Measurements from ENCODE around the gene NAA80. TPM values are rescaled to one million over a fixed set of nuclear protein-coding genes. Genes with fewer than 3 reads are reported as not detected.

Gene NAA80
- total RNA-seq, 1 experiment from 2014 or later = 5.3 TPM

GRCh38 chr3:50271314-50271936 lies 27.8 kb downstream of the NAA80 start:
- Histone ChIP-seq H3K9me3 (ENCODE audit: low read depth, low read length, poor library complexity, severe bottlenecking) (no peaks in the 10 kb centered on the region), H3K27me3 (replicated peaks; ENCODE audit: insufficient read depth, low read depth, low read length, poor library complexity) (peaks cover 4% of the 10 kb centered on the region), H3K4me3 (ENCODE audit: low read depth, low read length, poor library complexity, severe bottlenecking) (no peak overlapping the region), H3K4me1 (ENCODE audit: insufficient read depth, low read length, poor library complexity, severe bottlenecking) (peaks cover 6% of the 10 kb centered on the region), H3K27ac (ENCODE audit: low read depth, low read length, poor library complexity, severe bottlenecking) (no peak overlapping the region), H3K36me3 (ENCODE audit: insufficient read depth, low read length, poor library complexity, severe bottlenecking) (no peaks in the 10 kb centered on the region)
- POLR2A ChIA-PET (ENCODE audit: low non-redundant PET) = no interaction called here
- BruUV-seq (replicated peaks) = no TSS peak
- no peak for DNase-seq (ENCODE audit: low spot score)
- no peak for TF ChIP-seq CTCF (conservative IDR thresholded peaks at IDR 0.05; ENCODE audit: low read depth, low read length)
- no peak for TF ChIP-seq EZH2 (IDR thresholded peaks at IDR 0.05; ENCODE audit: borderline replicate concordance, low read depth, low read length, poor library complexity, severe bottlenecking)
- intact Hi-C loops (cut with micrococcal nuclease; ENCODE audit: unreplicated experiment) = no loop called here
- CTCF ChIA-PET = no interaction called here

DNA sequence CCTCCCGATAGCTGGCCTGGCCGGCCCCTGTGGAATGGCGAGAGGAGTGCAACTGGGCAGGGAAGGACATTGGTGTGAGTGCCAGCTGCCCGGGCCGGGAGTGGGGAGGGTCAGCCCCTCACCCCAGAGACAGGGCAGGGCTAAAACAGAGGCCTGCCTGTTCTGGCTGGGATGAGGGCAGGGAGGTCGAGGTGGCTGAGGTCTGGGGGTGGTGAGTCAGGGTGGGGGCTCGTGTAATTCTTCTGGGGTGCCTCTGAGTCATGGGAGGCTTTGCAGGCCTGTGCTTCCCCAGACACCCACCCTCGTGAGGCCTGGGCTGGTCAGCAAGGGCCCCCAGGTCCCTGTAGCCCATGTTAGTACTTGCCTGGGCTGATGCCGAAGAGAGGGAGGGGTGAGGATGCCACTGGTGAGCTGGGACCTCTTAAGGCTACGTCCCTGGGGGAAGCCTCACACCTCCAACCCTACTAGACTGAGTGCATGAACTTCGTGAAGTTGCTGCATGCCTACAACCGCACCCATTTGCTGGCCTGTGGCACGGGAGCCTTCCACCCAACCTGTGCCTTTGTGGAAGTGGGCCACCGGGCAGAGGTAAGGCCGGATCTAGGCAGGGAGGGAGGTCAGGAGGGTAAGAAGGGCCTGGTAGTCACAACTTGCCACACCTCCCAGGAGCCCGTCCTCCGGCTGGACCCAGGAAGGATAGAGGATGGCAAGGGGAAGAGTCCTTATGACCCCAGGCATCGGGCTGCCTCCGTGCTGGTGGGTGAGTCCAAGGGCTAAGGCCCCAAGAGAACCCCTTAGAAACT lies 28.6 kb downstream of the NAA80 start:
- no peak overlapping the region for H3K4me3 ChIP-seq (ENCODE audit: low read depth, low read length, poor library complexity, severe bottlenecking)
- BruUV-seq (replicated peaks) = no TSS peak
- ChIA-PET CTCF (no interaction called here), POLR2A (ENCODE audit: low non-redundant PET) (no interaction called here)
- no peaks in the 10 kb centered on the region for H3K9me3 ChIP-seq (ENCODE audit: low read depth, low read length, poor library complexity, severe bottlenecking)
- no peak for TF ChIP-seq EZH2 (IDR thresholded peaks at IDR 0.05; ENCODE audit: borderline replicate concordance, low read depth, low read length, poor library complexity, severe bottlenecking)
- TF ChIP-seq CTCF (conservative IDR thresholded peaks at IDR 0.05; ENCODE audit: low read depth, low read length) = no peak
- peaks cover 4% of the 10 kb centered on the region for H3K27me3 ChIP-seq (replicated peaks; ENCODE audit: insufficient read depth, low read depth, low read length, poor library complexity)
- H3K36me3 ChIP-seq (ENCODE audit: insufficient read depth, low read length, poor library complexity, severe bottlenecking) = no peaks in the 10 kb centered on the region
- intact Hi-C loops (cut with micrococcal nuclease; ENCODE audit: unreplicated experiment) = no loop called here
- H3K27ac ChIP-seq (ENCODE audit: low read depth, low read length, poor library complexity, severe bottlenecking) = no peak overlapping the region
- H3K4me1 ChIP-seq (ENCODE audit: insufficient read depth, low read length, poor library complexity, severe bottlenecking) = peaks cover 6% of the 10 kb centered on the region
- DNase-seq (ENCODE audit: low spot score) = no peak

DNA sequence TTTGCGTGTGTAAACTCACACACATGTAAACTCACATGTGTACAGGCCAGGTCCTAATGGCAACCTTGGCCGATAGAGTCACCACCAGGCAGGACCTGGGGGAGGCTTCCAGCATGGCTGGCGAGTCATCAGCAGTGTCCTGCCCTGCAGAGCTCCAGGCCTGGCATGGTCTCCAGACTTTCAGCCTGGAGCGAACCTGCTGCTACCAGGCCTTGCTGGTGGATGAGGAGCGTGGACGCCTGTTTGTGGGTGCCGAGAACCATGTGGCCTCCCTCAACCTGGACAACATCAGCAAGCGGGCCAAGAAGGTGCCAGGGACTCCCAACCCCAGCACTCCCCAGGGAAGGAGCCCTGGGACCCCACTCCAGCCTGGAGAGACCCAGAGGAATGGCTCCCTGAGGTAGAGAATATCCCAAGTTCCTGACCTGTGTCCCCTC lies 29.2 kb downstream of the NAA80 start:
- H3K4me3 ChIP-seq (ENCODE audit: low read depth, low read length, poor library complexity, severe bottlenecking) = no peak overlapping the region
- no TSS peak for BruUV-seq (replicated peaks)
- intact Hi-C loops (cut with micrococcal nuclease; ENCODE audit: unreplicated experiment) = loop anchor here (10.0 kb wide), 1 partner anchor 145 kb away; no protein-coding TSS in a partner anchor
- H3K27ac ChIP-seq (ENCODE audit: low read depth, low read length, poor library complexity, severe bottlenecking) = no peak overlapping the region
- DNase-seq (ENCODE audit: low spot score) = no peak
- peaks cover 11% of the 10 kb centered on the region for H3K4me1 ChIP-seq (ENCODE audit: insufficient read depth, low read length, poor library complexity, severe bottlenecking)
- no peak for TF ChIP-seq EZH2 (IDR thresholded peaks at IDR 0.05; ENCODE audit: borderline replicate concordance, low read depth, low read length, poor library complexity, severe bottlenecking)
- no peak for TF ChIP-seq CTCF (conservative IDR thresholded peaks at IDR 0.05; ENCODE audit: low read depth, low read length)
- no peaks in the 10 kb centered on the region for H3K9me3 ChIP-seq (ENCODE audit: low read depth, low read length, poor library complexity, severe bottlenecking)
- ChIA-PET POLR2A (ENCODE audit: low non-redundant PET) (no interaction called here), CTCF (no interaction called here)
- H3K36me3 ChIP-seq (ENCODE audit: insufficient read depth, low read length, poor library complexity, severe bottlenecking) = no peaks in the 10 kb centered on the region
- H3K27me3 ChIP-seq (replicated peaks; ENCODE audit: insufficient read depth, low read depth, low read length, poor library complexity) = peaks cover 4% of the 10 kb centered on the region

All from A673 (cell line).